K562 (cell line): ENCODE results near the gene SETD1B. TPM values are rescaled to one million over a fixed set of nuclear protein-coding genes. Genes with fewer than 3 reads are reported as not detected.

Source experiments
- ATAC-seq: fragments of 200-7000 bp; cut with Tn5 transposase; 3 replicates; pipeline ENCODE4 v1.9.1; 2020; ENCODE audit warnings: moderate library complexity
- BruUV-seq: library from RNA; stranded (reverse); fragments of 400-500 nt; replicated peaks from 2 replicates; lab custom pipeline; 2021; lab: Mats Ljungman, UMichigan
- CTCF ChIA-PET: fragments of 300-600 bp; formaldehyde crosslinking; extraction: SDS; loops from one replicate; lab custom pipeline; 2021; ENCODE audit warnings: low intra/inter-chr PET ratio; lab: Yijun Ruan, JAX
- POLR2A ChIA-PET: fragments of 300-600, 350-650 bp; sonication (Branson Sonifier 250); formaldehyde crosslinking; extraction: SDS; loops from one replicate; lab custom pipeline; 2021; ENCODE audit warnings: antibody characterized with exemption, inconsistent platforms; lab: Yijun Ruan, JAX
- DNase-seq, 4 experiments: peaks; one replicate each; pipeline versions ENCODE4 v3.0.0 to v3.0.0-alpha.2; 2011 to 2018; ENCODE audit warnings: low spot score in 3 of 4, mixed read lengths in 3 of 4; ENCODE audit errors: extremely low read depth in 1 of 4
- FAIRE-seq: peaks from 2 replicates; lab custom pipeline; 2011; peaks lifted over from hg19 to GRCh38; lab: Jason Lieb, UNC
- H2AFZ ChIP-seq: 2 replicates; pipeline ENCODE4 v1.6.0; 2011; ENCODE audit warnings: low read depth, low read length, control low read depth, inconsistent platforms
- H3K27ac ChIP-seq: fragments of 200-600 bp; 3 replicates; pipeline ENCODE4 v1.8.0; 2011; ENCODE audit warnings: low read depth, mild to moderate bottlenecking, control low read depth, inconsistent platforms, low read length, moderate library complexity, mixed read lengths; ENCODE audit errors: extremely low read depth
- H3K27me3 ChIP-seq, 2 experiments: fragments of 300-600 bp in 1 of 2; 2 replicates in 1 of 2; 3 replicates in 1 of 2; pipeline versions ENCODE4 v1.6.0 to v1.8.0; 2011; ENCODE audit warnings: inconsistent platforms in 2 of 2, low read length in 2 of 2, mild to moderate bottlenecking in 1 of 2, mixed read lengths in 1 of 2, moderate library complexity in 1 of 2; ENCODE audit not compliant: control insufficient read depth in 2 of 2, insufficient read depth in 2 of 2
- H3K36me3 ChIP-seq: fragments of 300-600 bp; 3 replicates; pipeline ENCODE4 v1.8.0; 2011; ENCODE audit warnings: mild to moderate bottlenecking, low read length, inconsistent platforms; ENCODE audit not compliant: control insufficient read depth, insufficient read depth
- H3K4me1 ChIP-seq, 2 experiments: fragments of 200-600 bp in 1 of 2; replicated peaks in 1 of 2; 2 replicates in 1 of 2; 3 replicates in 1 of 2; pipeline versions ENCODE4 v1.5.1 to v1.8.0; 2011; ENCODE audit warnings: inconsistent platforms in 2 of 2, low read length in 2 of 2, mild to moderate bottlenecking in 1 of 2, mixed read lengths in 1 of 2, moderate library complexity in 1 of 2; ENCODE audit not compliant: control insufficient read depth in 2 of 2, insufficient read depth in 2 of 2
- H3K4me2 ChIP-seq: 2 replicates; pipeline ENCODE4 v1.6.1; 2011; ENCODE audit warnings: low read length, control low read depth, inconsistent platforms, mixed read lengths; ENCODE audit not compliant: insufficient read depth
- H3K4me3 ChIP-seq: fragments of 200-600 bp; sonication (generic), shearing (Covaris generic); 2 replicates; pipeline ENCODE4 v1.5.1; 2016; ENCODE audit warnings: control low read depth, inconsistent platforms
- H3K79me2 ChIP-seq: fragments of 200-600 bp; 3 replicates; pipeline ENCODE4 v1.8.0; 2011; ENCODE audit warnings: low read length, inconsistent platforms; ENCODE audit not compliant: control insufficient read depth, insufficient read depth
- H3K9ac ChIP-seq, 2 experiments: 2 replicates each; pipeline versions ENCODE4 v1.6.0 to v1.6.1; 2011; ENCODE audit warnings: low read depth in 2 of 2, low read length in 2 of 2, control low read depth in 1 of 2, inconsistent platforms in 1 of 2, mild to moderate bottlenecking in 1 of 2, mixed read lengths in 1 of 2; ENCODE audit not compliant: insufficient read depth in 1 of 2
- H3K9me1 ChIP-seq: one replicate; pipeline ENCODE4 v1.6.0; 2011; ENCODE audit warnings: inconsistent platforms, mild to moderate bottlenecking, low read length, moderate library complexity; ENCODE audit not compliant: control insufficient read depth, insufficient read depth
- H3K9me3 ChIP-seq: replicated peaks from 2 replicates; pipeline ENCODE4 v1.5.1; 2011; ENCODE audit warnings: low read depth, low read length, inconsistent platforms; ENCODE audit not compliant: control insufficient read depth, insufficient read depth
- H4K20me1 ChIP-seq: replicated peaks from 2 replicates; pipeline ENCODE4 v1.6.1; 2011; ENCODE audit warnings: low read length, inconsistent platforms, mixed read lengths; ENCODE audit not compliant: control insufficient read depth, insufficient read depth
- HNRNPL ChIP-seq: fragments of 200-400 bp; formaldehyde crosslinking; IDR thresholded peaks from 2 replicates; pipeline ENCODE4 v1.6.1; 2017; ENCODE audit warnings: low read depth, mild to moderate bottlenecking, low read length
- POLR2G ChIP-seq: fragments of 200-400 bp; formaldehyde crosslinking; IDR thresholded peaks from 2 replicates; pipeline ENCODE4 v1.6.1; 2017; ENCODE audit warnings: low read depth, mild to moderate bottlenecking, antibody characterized with exemption, low read length, moderate library complexity
- ZNF431 ChIP-seq: sonication (generic); formaldehyde crosslinking; IDR thresholded peaks from 2 replicates; pipeline ENCODE4 v1.8.0; 2022; ENCODE audit warnings: mild to moderate bottlenecking, missing genetic modification reagents
- WGBS: fragments of 100-300 bp; shearing (Covaris generic); methylation state at CpG from one replicate; pipeline ENCODE4 v1.1.6; 2016; ENCODE audit warnings: low coverage, mixed read lengths; ENCODE audit not compliant: insufficient coverage; ENCODE audit errors: missing lambda C conversion rate; 5-methylcytosine and 5-hydroxymethylcytosine counted together
- in situ Hi-C: fragments of 300-500 bp; cut with MboI; formaldehyde crosslinking; loops from 4 replicates; pipeline ENCODE4 v1.15.0; 2018; ENCODE audit warnings: inconsistent platforms, mixed read lengths
- intact Hi-C: fragments of 100-400 bp; cut with micrococcal nuclease; formaldehyde crosslinking; loops from 2 replicates; pipeline ENCODE4 v1.14.2; 2022
- polyA plus RNA-seq, 8 experiments: library from polyadenylated mRNA; depleted of rRNA in 4 of 8; stranded (reverse) in 5 of 8; unstranded in 3 of 8; fragments of >200 nt; fragmentation: Nextera tagmentation in 2 of 8; fragmentation: Illumina TruSeq in 1 of 8; extraction: Ambion mirVana in 2 of 8; extraction: Trizol in 1 of 8; gene quantifications; 2 replicates each; pipeline versions ENCODE4 v1.2.1 to v1.2.3, GENCODE V29; 2011 to 2014; ENCODE audit warnings: inconsistent platforms in 1 of 8, missing spikeins in 1 of 8
- total RNA-seq, 7 experiments: library from RNA; depleted of rRNA in 6 of 7; stranded (reverse); fragments of >200 nt in 6 of 7; fragmentation: Illumina TruSeq in 2 of 7; extraction: Trizol in 2 of 7; gene quantifications; 2 replicates each; pipeline versions ENCODE4 v1.2.1 to v1.2.3, GENCODE V29; 2011 to 2021; ENCODE audit warnings: low replicate concordance in 1 of 7

SETD1B gene
- total and polyA plus RNA-seq, 9 of the 15 experiments (the other 6 are each of a cell fraction or from before 2014, with no cell fraction given): 0.48 to 26.6 (median 2.3) TPM

DNA sequence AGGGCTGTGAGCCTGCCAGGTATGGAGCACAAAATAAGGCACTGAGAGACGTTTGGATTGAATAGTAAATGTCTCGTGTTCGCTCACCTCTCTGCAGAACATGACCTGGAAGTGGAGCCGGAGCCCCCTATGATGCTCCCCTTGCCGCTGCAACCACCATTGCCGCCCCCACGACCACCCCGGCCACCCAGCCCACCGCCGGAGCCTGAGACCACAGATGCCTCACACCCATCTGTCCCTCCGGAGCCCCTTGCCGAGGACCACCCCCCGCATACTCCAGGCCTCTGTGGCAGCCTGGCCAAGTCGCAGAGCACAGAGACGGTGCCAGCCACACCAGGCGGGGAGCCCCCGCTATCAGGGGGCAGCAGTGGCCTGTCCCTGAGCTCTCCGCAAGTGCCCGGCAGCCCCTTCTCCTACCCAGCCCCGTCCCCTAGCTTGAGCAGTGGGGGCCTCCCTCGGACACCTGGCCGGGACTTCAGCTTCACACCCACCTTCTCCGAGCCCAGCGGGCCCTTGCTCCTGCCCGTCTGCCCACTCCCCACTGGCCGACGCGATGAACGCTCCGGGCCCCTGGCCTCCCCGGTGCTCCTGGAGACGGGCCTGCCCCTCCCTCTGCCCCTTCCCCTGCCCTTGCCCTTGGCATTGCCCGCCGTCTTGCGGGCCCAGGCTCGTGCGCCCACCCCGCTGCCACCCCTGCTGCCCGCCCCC lies 18.7 kb downstream of the SETD1B start:
- DNase-seq (no peak), FAIRE-seq (no peak), ATAC-seq (no peak)
- TF ChIP-seq ZNF431: no peak
- TF ChIP-seq POLR2G: peak; percentile 58; the same call in 1 of the 2 replicates
- peak; percentile 61; the same call in 1 of the 2 replicates for TF ChIP-seq HNRNPL
- H3K27ac ChIP-seq: no peak overlapping the region
- peaks cover 0 to 16% of the 10 kb centered on the region in 2 experiments; a peak in 2 of 5 replicates for H3K4me1 ChIP-seq
- H3K79me2 ChIP-seq: no peaks in the 10 kb centered on the region
- no peaks in the 10 kb centered on the region for H3K9me3 ChIP-seq
- no peaks in the 10 kb centered on the region for H3K27me3 ChIP-seq
- 97% methylated on average over 25 of the region's 39 CpGs for WGBS
- no peaks in the 10 kb centered on the region for H3K9me1 ChIP-seq
- H3K4me2 ChIP-seq: no peak overlapping the region
- no peaks in the 10 kb centered on the region; the same call in 1 of the 2 replicates for H4K20me1 ChIP-seq
- POLR2A ChIA-PET: interaction anchor here (0.6 to 1.0 kb wide), 6 partner anchors 11 to 80 kb away, joined by 3 to 4 read pairs (median 3); partner anchors contain the start of gene SETD1B
- CTCF ChIA-PET: interaction anchor here (1.7 kb wide), 1 partner anchor 66 kb away, joined by 5 read pairs; the partner anchor contains the start of gene PSMD9
- H2AFZ ChIP-seq: no peak overlapping the region
- BruUV-seq: no TSS peak
- intact Hi-C loops (no loop called here), in situ Hi-C loops (no loop called here)
- no peak overlapping the region for H3K9ac ChIP-seq
- H3K36me3 ChIP-seq: peaks cover 79% of the 10 kb centered on the region
- no peak overlapping the region for H3K4me3 ChIP-seq
